Upper lobe of right lung (tissue), 1 donor: ENCODE results near the gene PTPRM. TPM values are rescaled to one million over a fixed set of nuclear protein-coding genes. Genes with fewer than 3 reads are reported as not detected.

Experiments
- ATAC-seq: fragments of 200-7000 bp; cut with Tn5 transposase; one replicate; pipeline ENCODE4 v1.9.1; 2020; ENCODE audit warnings: mild to moderate bottlenecking, moderate library complexity
- DNase-seq: peaks from one replicate; pipeline ENCODE4 v3.0.0-alpha.2; 2020
- H3K27ac ChIP-seq: fragments of 200-600 bp; one replicate; pipeline ENCODE4 v1.8.0; 2022
- H3K27me3 ChIP-seq: fragments of 200-600 bp; one replicate; pipeline ENCODE4 v1.8.0; 2022; ENCODE audit warnings: mild to moderate bottlenecking
- H3K36me3 ChIP-seq: fragments of 200-600 bp; one replicate; pipeline ENCODE4 v1.8.0; 2022
- H3K4me1 ChIP-seq: fragments of 200-600 bp; one replicate; pipeline ENCODE4 v1.8.0; 2022
- H3K4me3 ChIP-seq: fragments of 200-600 bp; one replicate; pipeline ENCODE4 v1.8.0; 2022; ENCODE audit warnings: mild to moderate bottlenecking
- H3K9me3 ChIP-seq: fragments of 200-600 bp; one replicate; pipeline ENCODE4 v1.8.0; 2022
- CTCF ChIP-seq: fragments of 200-600 bp; IDR thresholded peaks from one replicate; pipeline ENCODE4 v1.8.0; 2022; ENCODE audit warnings: antibody characterized with exemption
- intact Hi-C: fragments of 100-400 bp; cut with DNase I; formaldehyde crosslinking; loops from one replicate; pipeline ENCODE4 v1.11.0; 2022
- total RNA-seq: library from RNA; stranded (reverse); fragmentation: NEBNext Ultra II Directional; extraction: Animal tissue kit (Norgen Biotek cat#: 25700); gene quantifications from one replicate; pipeline ENCODE4 v1.2.1, GENCODE V29; 2021
- donor health status: DM: no; HTN: yes; CAD: no; lungs with severe emphysema.

The PTPRM gene
- total RNA-seq, 1 donor from 2014 or later = 99.3 TPM

GRCh38 chr18:8391068-8391467 lies 824.0 kb downstream of the PTPRM start:
- Histone ChIP-seq H3K27me3 (no peaks in the 10 kb centered on the region), H3K4me1 (no peaks in the 10 kb centered on the region), H3K4me3 (no peak overlapping the region), H3K36me3 (peaks cover 53% of the 10 kb centered on the region), H3K27ac (no peak overlapping the region), H3K9me3 (no peaks in the 10 kb centered on the region)
- DNase-seq (no peak), ATAC-seq (no peak)
- intact Hi-C loops = no loop called here
- no peak for TF ChIP-seq CTCF

- intact Hi-C loops = no loop called here
- peaks cover 47% of the 10 kb centered on the region for H3K36me3 ChIP-seq
- no peak for TF ChIP-seq CTCF
- DNase-seq = no peak
- H3K27ac ChIP-seq = no peak overlapping the region
- ATAC-seq = no peak
- H3K9me3 ChIP-seq = no peaks in the 10 kb centered on the region
- H3K4me3 ChIP-seq = no peak overlapping the region
- no peaks in the 10 kb centered on the region for H3K27me3 ChIP-seq
- H3K4me1 ChIP-seq = no peaks in the 10 kb centered on the region
Observed at GRCh38 chr18:8396254-8396653, 829.1 kb downstream of the PTPRM start.

- DNase-seq (no peak), ATAC-seq (no peak)
- intact Hi-C loops = no loop called here
- no peaks in the 10 kb centered on the region for H3K27me3 ChIP-seq
- H3K36me3 ChIP-seq = peaks cover 54% of the 10 kb centered on the region
- H3K4me1 ChIP-seq = no peaks in the 10 kb centered on the region
- no peaks in the 10 kb centered on the region for H3K9me3 ChIP-seq
- no peak overlapping the region for H3K27ac ChIP-seq
- H3K4me3 ChIP-seq = no peak overlapping the region
- no peak for TF ChIP-seq CTCF
Observed at GRCh38 chr18:8397034-8397433, 829.9 kb downstream of the PTPRM start.

GRCh38 chr18:8399138-8399537 lies 832.0 kb downstream of the PTPRM start:
- no peaks in the 10 kb centered on the region for H3K27me3 ChIP-seq
- H3K4me3 ChIP-seq = no peak overlapping the region
- DNase-seq (no peak), ATAC-seq (no peak)
- H3K4me1 ChIP-seq = no peaks in the 10 kb centered on the region
- no peak for TF ChIP-seq CTCF
- intact Hi-C loops = no loop called here
- H3K27ac ChIP-seq = no peak overlapping the region
- H3K9me3 ChIP-seq = no peaks in the 10 kb centered on the region
- H3K36me3 ChIP-seq = peaks cover 58% of the 10 kb centered on the region

- H3K36me3 ChIP-seq = peaks cover 47% of the 10 kb centered on the region
- TF ChIP-seq CTCF = no peak
- no peaks in the 10 kb centered on the region for H3K9me3 ChIP-seq
- H3K27ac ChIP-seq = no peak overlapping the region
- no peak for ATAC-seq
- no peaks in the 10 kb centered on the region for H3K4me1 ChIP-seq
- H3K4me3 ChIP-seq = no peak overlapping the region
- H3K27me3 ChIP-seq = no peaks in the 10 kb centered on the region
- DNase-seq = no peak
- intact Hi-C loops = no loop called here
Observed at GRCh38 chr18:8400193-8400752, 833.2 kb downstream of the PTPRM start.

GRCh38 chr18:8400825-8401224 lies 833.7 kb downstream of the PTPRM start:
- Histone ChIP-seq H3K36me3 (peaks cover 45% of the 10 kb centered on the region), H3K4me3 (no peak overlapping the region), H3K4me1 (no peaks in the 10 kb centered on the region), H3K27me3 (no peaks in the 10 kb centered on the region), H3K27ac (no peak overlapping the region), H3K9me3 (no peaks in the 10 kb centered on the region)
- no peak for DNase-seq
- no peak for TF ChIP-seq CTCF
- no peak for ATAC-seq
- intact Hi-C loops = no loop called here
